ENCODE data around the gene DTX3L.
A peak's percentile ranks its signal among the peaks of the same experiment; 100 is the strongest.
"Not testable (repeated sequence)": the region's sequence is repeated elsewhere in the genome, so short reads cannot be mapped to it uniquely, and the experiment has no call there.

DTX3L gene

GRCh38 chr3:122562923-122563716 is 1.0 kb upstream of the DTX3L start:
- DNase-seq: no peak

GRCh38 chr3:122563717-122564025 is 467 bp upstream of the DTX3L start:
- DNase-seq: peak; percentile 7

GRCh38 chr3:122568131-122568530 is 4.0 kb downstream of the DTX3L start:
- DNase-seq: not testable (repeated sequence)

- DNase-seq: no peak
These were observed 4.6 kb downstream of the DTX3L start for GRCh38 chr3:122568755-122569154.

GRCh38 chr3:122572940-122573412 is 8.8 kb downstream of the DTX3L start:
- peak; percentile 18 for DNase-seq

- DNase-seq: peak; percentile 41
These were observed 12.2 kb downstream of the DTX3L start for GRCh38 chr3:122576174-122576940.

- DNase-seq: no peak
These were observed 13.4 kb downstream of the DTX3L start, which contains the start of gene PARP15 for GRCh38 chr3:122577409-122578031. Gene PARP15 (plus strand): TSS chr3:122577650. CDS start chr3:122577668, 18 bp downstream.

GRCh38 chr3:122578069-122578740 is 14.1 kb downstream of the DTX3L start:
- DNase-seq: no peak

GRCh38 chr3:122580470-122580869 is 16.3 kb downstream of the DTX3L start:
- DNase-seq: no peak

- no peak for DNase-seq
These were observed 17.5 kb downstream of the DTX3L start for GRCh38 chr3:122581622-122582021.

GRCh38 chr3:122582390-122582789 is 18.3 kb downstream of the DTX3L start:
- DNase-seq: no peak

GRCh38 chr3:122586098-122586497 is 22.0 kb downstream of the DTX3L start:
- DNase-seq: no peak

GRCh38 chr3:122586773-122587485 is 22.8 kb downstream of the DTX3L start:
- DNase-seq: no peak

GRCh38 chr3:122587572-122587971 is 23.4 kb downstream of the DTX3L start:
- no peak for DNase-seq

GRCh38 chr3:122589297-122589696 is 25.2 kb downstream of the DTX3L start:
- no peak for DNase-seq

- no peak for DNase-seq
These were observed 26.5 kb downstream of the DTX3L start for GRCh38 chr3:122590610-122591009.

- DNase-seq: no peak
These were observed 29.9 kb downstream of the DTX3L start for GRCh38 chr3:122594025-122594424.

GRCh38 chr3:122598151-122598550 is 34.0 kb downstream of the DTX3L start:
- no peak for DNase-seq

GRCh38 chr3:122598556-122598955 is 34.4 kb downstream of the DTX3L start:
- DNase-seq: no peak

GRCh38 chr3:122602011-122602710 is 38.0 kb downstream of the DTX3L start:
- DNase-seq: no peak

- no peak for DNase-seq
These were observed 38.9 kb downstream of the DTX3L start for GRCh38 chr3:122603056-122603455.
